ENCODE data around the gene CNTNAP5.

Gene CNTNAP5

DNA sequence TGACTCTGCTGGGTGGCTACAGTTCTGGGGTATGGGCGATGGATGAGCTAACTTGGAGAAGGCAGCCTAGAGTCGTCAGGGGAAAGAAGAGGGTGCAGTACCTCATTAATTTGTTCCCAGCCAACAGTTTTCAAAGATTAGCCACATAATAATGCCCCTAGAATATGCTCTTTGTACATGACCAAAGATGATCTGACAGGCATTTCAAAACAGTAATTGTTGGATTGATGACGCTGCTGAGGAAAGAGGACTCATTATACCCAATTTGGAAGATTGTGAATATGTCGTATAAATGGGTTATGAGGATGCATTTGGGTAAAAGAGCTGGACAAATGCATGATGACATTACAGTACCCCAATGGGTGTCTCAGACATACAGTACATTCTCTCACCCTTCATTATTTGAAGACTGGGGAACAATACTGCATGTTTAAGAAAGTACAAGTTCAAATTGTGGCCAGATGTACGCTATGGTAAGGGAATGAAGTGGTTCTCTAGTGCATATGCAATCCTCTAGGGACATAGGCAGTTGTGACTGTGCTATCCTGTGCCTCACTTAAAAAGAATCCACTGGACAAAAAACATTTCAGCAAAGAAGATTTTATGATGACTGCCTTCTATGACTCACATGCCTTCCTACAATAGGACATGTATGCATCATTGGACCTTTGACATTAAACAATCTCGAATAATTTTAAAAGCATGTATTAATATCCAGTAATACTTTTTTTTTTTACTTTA lies 233.2 kb downstream of the CNTNAP5 start:
- DNase-seq (ENCODE audit: low read depth in 4 of 4, low spot score in 1 of 4): no peak

GRCh38 chr2:124261456-124261855 lies 236.4 kb downstream of the CNTNAP5 start:
- no peak for DNase-seq (ENCODE audit: low read depth in 4 of 4, low spot score in 1 of 4)

DNA sequence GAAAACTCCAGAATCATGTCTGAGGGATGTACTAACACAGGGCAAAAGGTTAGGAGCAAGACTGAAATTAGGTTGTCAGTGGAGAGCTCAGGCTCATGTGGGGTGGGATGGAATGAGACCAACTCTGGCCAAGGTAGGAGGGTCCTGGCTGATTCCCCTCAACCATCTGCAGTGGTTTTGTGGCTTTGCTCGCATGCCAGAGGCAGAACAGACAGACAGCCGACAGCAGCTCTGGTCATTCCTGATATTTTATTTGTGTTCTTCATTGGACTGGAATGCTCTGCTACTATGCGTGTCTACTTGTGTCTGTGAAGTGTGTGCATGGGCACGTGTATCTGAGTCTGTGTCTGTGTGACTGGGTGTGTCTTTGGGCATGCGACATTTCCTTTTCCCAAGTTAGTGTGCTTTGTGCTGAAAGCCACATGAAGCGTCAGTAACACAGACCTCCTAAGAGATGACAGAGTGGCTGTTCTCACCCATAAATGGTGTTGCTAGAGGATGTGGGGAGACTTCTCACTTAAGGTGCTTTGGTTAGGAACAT lies 239.5 kb downstream of the CNTNAP5 start:
- DNase-seq (ENCODE audit: low read depth in 4 of 4, low spot score in 1 of 4): no peak

DNA sequence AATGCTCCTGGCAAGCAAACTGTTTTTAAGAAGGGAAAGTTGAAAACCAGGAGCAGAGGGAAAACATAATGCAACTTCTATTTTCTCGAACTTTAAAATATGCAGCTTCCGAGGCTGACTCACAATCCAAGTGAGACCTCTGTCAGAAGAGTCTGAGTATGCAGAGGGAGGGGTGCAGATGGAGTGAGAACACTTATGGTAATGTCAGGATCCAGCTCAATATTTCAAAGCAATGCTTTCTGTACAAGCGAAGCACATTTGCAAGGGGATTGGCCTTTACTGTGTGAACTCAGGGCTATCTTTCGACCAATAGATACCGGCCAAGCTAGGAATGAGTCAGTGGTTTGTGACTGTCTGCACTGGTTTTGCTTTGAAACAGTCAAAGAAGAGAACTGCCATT lies 242.7 kb downstream of the CNTNAP5 start:
- DNase-seq (ENCODE audit: low read depth in 4 of 4, low spot score in 1 of 4): no peak

- DNase-seq (ENCODE audit: low read depth in 4 of 4, low spot score in 1 of 4): no peak
Measured at GRCh38 chr2:124269348-124269747, 244.3 kb downstream of the CNTNAP5 start.

- DNase-seq (ENCODE audit: low read depth in 4 of 4, low spot score in 1 of 4): no peak
Measured at GRCh38 chr2:124272261-124272841, 247.3 kb downstream of the CNTNAP5 start.

GRCh38 chr2:124281541-124281940 lies 256.5 kb downstream of the CNTNAP5 start:
- no peak for DNase-seq (ENCODE audit: low read depth in 4 of 4, low spot score in 1 of 4)

- no peak for DNase-seq (ENCODE audit: low read depth in 4 of 4, low spot score in 1 of 4)
Measured at GRCh38 chr2:124283096-124283495, 258.0 kb downstream of the CNTNAP5 start.

GRCh38 chr2:124286089-124286783 lies 261.1 kb downstream of the CNTNAP5 start:
- DNase-seq (ENCODE audit: low read depth in 4 of 4, low spot score in 1 of 4): no peak

GRCh38 chr2:124289060-124289459 lies 264.0 kb downstream of the CNTNAP5 start:
- no peak for DNase-seq (ENCODE audit: low read depth in 4 of 4, low spot score in 1 of 4)

DNA sequence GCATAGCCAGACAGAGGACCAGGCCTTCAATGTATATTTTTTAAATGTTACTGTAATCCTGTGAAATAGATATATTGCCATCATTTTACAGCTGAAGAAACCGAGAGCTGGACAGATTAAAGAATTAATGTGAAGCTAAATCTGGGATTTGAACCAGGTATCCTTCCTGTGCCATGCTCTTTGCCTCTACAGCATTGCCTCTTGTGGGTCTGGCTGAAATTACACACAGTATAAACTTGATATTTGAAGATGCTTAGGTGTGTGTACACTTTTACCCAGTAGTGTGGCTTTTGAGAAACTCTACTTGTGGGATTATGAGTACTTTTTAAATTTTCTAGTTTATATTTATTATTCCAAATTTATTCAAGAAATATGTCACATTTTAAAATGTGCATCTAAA lies 264.5 kb downstream of the CNTNAP5 start:
- no peak for DNase-seq (ENCODE audit: low read depth in 4 of 4, low spot score in 1 of 4)

GRCh38 chr2:124296470-124296869 lies 271.4 kb downstream of the CNTNAP5 start:
- DNase-seq (ENCODE audit: low read depth in 4 of 4, low spot score in 1 of 4): no peak

- no peak for DNase-seq (ENCODE audit: low read depth in 4 of 4, low spot score in 1 of 4)
Measured at GRCh38 chr2:124301915-124302314, 276.8 kb downstream of the CNTNAP5 start.

- DNase-seq (ENCODE audit: low read depth in 4 of 4, low spot score in 1 of 4): no peak
Measured at GRCh38 chr2:124308319-124309062, 283.4 kb downstream of the CNTNAP5 start.

GRCh38 chr2:124309563-124310138 lies 284.6 kb downstream of the CNTNAP5 start:
- no peak for DNase-seq (ENCODE audit: low read depth in 4 of 4, low spot score in 1 of 4)

DNA sequence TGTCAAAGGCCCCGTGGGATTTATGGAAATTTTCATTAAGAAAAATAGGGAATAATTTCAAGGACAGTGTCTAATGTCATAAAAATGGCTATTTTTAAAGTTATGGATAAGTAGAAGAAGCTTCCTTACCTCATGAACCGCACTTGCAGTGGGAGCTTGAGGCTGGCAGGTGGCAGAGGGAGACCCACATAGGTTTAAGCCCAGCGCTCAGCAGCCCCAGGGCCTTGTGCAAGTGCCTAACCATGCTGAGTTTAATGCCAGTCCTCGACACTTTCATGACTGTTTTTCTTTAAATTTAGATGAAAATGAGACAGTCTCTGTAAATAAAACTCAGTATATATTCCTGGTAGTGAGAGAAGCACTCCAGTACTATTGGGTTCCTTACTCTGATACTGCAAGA lies 285.6 kb downstream of the CNTNAP5 start:
- DNase-seq (ENCODE audit: low read depth in 4 of 4, low spot score in 1 of 4): no peak

- DNase-seq (ENCODE audit: low read depth in 4 of 4, low spot score in 1 of 4): no peak
Measured at GRCh38 chr2:124314084-124314483, 289.0 kb downstream of the CNTNAP5 start.

GRCh38 chr2:124315221-124315880 lies 290.3 kb downstream of the CNTNAP5 start:
- DNase-seq (ENCODE audit: low read depth in 4 of 4, low spot score in 1 of 4): no peak

DNA sequence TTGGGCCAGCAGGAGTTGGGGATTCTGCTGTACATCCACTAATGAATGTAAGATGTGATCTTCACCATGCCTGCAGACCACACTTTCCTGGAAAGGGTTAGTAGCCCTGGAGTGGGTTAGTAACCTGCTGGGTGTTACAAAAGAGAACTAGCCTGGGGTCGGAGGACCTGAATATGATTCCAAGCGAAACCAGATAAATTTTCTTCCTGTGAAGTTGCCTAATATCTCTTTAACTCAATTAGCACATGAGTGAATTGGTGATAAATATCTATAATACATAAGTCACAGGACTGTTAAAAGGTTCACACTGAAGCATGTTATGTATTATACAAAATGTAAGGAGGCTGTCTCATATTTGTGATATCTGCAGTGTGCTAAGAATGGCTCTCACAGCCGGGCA lies 291.0 kb downstream of the CNTNAP5 start:
- no peak for DNase-seq (ENCODE audit: low read depth in 4 of 4, low spot score in 1 of 4)

DNA sequence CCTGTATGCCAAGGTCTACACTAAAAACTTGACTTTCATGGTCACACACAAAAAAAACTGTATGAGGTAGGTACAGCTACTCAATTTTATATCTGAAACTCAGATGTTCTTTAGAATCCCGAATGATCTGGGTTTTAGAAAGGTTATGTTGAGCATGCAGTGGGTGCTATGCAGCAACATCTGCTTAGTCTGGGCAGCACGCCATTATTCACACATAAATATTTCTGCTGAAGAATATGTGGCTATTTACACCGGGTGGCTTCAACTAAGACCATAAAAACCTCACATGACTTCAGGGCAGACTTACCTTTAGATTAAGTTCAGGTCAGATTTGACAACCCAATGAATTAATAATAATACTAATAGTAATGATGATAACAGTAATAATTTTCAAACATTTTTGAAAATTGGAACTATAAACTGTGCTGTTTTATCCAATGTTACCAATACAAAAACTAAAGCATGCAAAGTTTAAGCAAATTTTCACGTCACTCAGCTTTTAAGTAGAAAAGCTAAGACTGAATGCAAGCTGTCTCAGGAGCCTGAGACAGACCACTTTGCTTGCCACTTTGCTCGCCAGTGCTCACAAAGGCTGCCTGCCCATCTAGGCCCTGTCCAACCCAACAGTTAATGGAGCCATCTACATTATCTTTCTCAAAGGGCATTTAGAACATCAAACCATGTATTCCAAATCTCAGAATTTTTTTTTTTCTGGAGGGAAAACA lies 292.0 kb downstream of the CNTNAP5 start:
- no peak for DNase-seq (ENCODE audit: low read depth in 4 of 4, low spot score in 1 of 4)
